IMR-90 (cell line): ENCODE data around the gene STX1B.

Source experiments
- CTCF ChIP-seq: conservative IDR thresholded peaks from 2 replicates; pipeline ENCODE4 v1.5.1; 2012; ENCODE audit warnings: mild to moderate bottlenecking, low read depth, low read length, improper control_type of control experiment
- MAFK ChIP-seq: IDR thresholded peaks from 2 replicates; pipeline ENCODE4 v1.6.1; 2012; ENCODE audit warnings: low read depth, low read length, improper control_type of control experiment
- MXI1 ChIP-seq: IDR thresholded peaks from 2 replicates; pipeline ENCODE4 v1.6.1; 2012; ENCODE audit warnings: low read depth, mild to moderate bottlenecking, low read length, moderate library complexity, borderline replicate concordance
- POLR2A ChIP-seq: IDR thresholded peaks from 2 replicates; pipeline ENCODE4 v1.6.1; 2012; ENCODE audit warnings: mild to moderate bottlenecking, low read depth, low read length
- RAD21 ChIP-seq: IDR thresholded peaks from 2 replicates; pipeline ENCODE4 v1.6.1; 2012; ENCODE audit warnings: low read length, improper control_type of control experiment
- SMC3 ChIP-seq: fragments of 150-350 bp; IDR thresholded peaks from 2 replicates; pipeline ENCODE4 v1.6.1; 2016; ENCODE audit warnings: low read depth, mild to moderate bottlenecking, antibody characterized with exemption, low read length, moderate library complexity

- TF ChIP-seq MAFK (no peak), MXI1 (no peak), POLR2A (no peak), CTCF (no peak), SMC3 (no peak), RAD21 (no peak)
Observed at GRCh38 chr16:31008149-31008548, 2.3 kb downstream of the STX1B start.
